HepG2 (cell line): Measurements from ENCODE around the gene SIRT7. TPM values are rescaled to one million over a fixed set of nuclear protein-coding genes. Genes with fewer than 3 reads are reported as not detected.

Source experiments
- CENPX ChIP-seq: sonication (generic); formaldehyde crosslinking; IDR thresholded peaks from 2 replicates; pipeline ENCODE4 v1.9.0; 2021; ENCODE audit warnings: mild to moderate bottlenecking, missing genetic modification reagents, moderate library complexity
- FOXA1 ChIP-seq, 2 experiments: fragments of 450-650 bp in 1 of 2; sonication (generic) in 1 of 2; formaldehyde crosslinking in 1 of 2; IDR thresholded peaks; 2 replicates each; pipeline versions ENCODE4 v1.4.0 to v1.6.1; 2016 to 2020; ENCODE audit warnings: missing genetic modification reagents in 1 of 2
- HDAC2 ChIP-seq: sonication (generic); formaldehyde crosslinking; IDR thresholded peaks from 2 replicates; pipeline ENCODE4 v1.4.0; 2020; ENCODE audit warnings: missing genetic modification reagents
- NAIF1 ChIP-seq: sonication (generic); formaldehyde crosslinking; IDR thresholded peaks from 2 replicates; pipeline ENCODE4 v1.5.0; 2020; ENCODE audit warnings: mild to moderate bottlenecking, missing genetic modification reagents, borderline replicate concordance
- SP2 ChIP-seq: sonication (generic); formaldehyde crosslinking; IDR thresholded peaks from 2 replicates; pipeline ENCODE4 v1.5.1; 2020; ENCODE audit warnings: mild to moderate bottlenecking, missing genetic modification reagents
- STAG1 ChIP-seq: sonication (generic); formaldehyde crosslinking; IDR thresholded peaks from 2 replicates; pipeline ENCODE4 v1.4.0; 2020; ENCODE audit warnings: missing genetic modification reagents
- ZNF292 ChIP-seq: sonication (generic); formaldehyde crosslinking; IDR thresholded peaks from 2 replicates; pipeline ENCODE4 v1.8.1; 2022; ENCODE audit warnings: mild to moderate bottlenecking, low read depth, missing genetic modification reagents, borderline replicate concordance
- ZNF607 ChIP-seq: sonication (generic); formaldehyde crosslinking; IDR thresholded peaks from 2 replicates; pipeline ENCODE4 v1.5.1; 2020; ENCODE audit warnings: missing genetic modification reagents, mild to moderate bottlenecking, borderline replicate concordance
- polyA plus RNA-seq, 8 experiments: library from polyadenylated mRNA; depleted of rRNA in 3 of 8; stranded (reverse) in 7 of 8; unstranded in 1 of 8; fragments of >200 nt; fragmentation: Illumina TruSeq in 4 of 8; extraction: Trizol in 4 of 8; gene quantifications; 2 replicates each; pipeline versions ENCODE4 v1.2.1 to v1.2.3, GENCODE V29; 2011 to 2016; ENCODE audit warnings: low read depth in 4 of 8, missing spikeins in 1 of 8, mixed read lengths in 1 of 8; ENCODE audit not compliant: insufficient read depth in 1 of 8
- total RNA-seq, 5 experiments: library from RNA; depleted of rRNA; stranded (reverse); fragments of >200 nt; fragmentation: Illumina TruSeq; extraction: Trizol; gene quantifications; 2 replicates each; pipeline ENCODE4 v1.2.3, GENCODE V29; 2016; ENCODE audit warnings: low read depth in 1 of 5
- TF ChIP-seq, protein P1 (sequence below): sonication (generic); formaldehyde crosslinking; IDR thresholded peaks from 2 replicates; pipeline ENCODE4 v1.5.0; 2020; ENCODE audit warnings: missing genetic modification reagents
- TF ChIP-seq, protein P2 (sequence below): sonication (generic); formaldehyde crosslinking; conservative IDR thresholded peaks from 2 replicates; pipeline ENCODE4 v1.4.0; 2020; ENCODE audit warnings: mild to moderate bottlenecking, missing genetic modification reagents, moderate library complexity
- TF ChIP-seq, protein P3 (sequence below): sonication (generic); formaldehyde crosslinking; IDR thresholded peaks from 2 replicates; pipeline ENCODE4 v1.4.0; 2020; ENCODE audit warnings: missing genetic modification reagents, borderline replicate concordance
- TF ChIP-seq, protein P4 (sequence below): sonication (generic); formaldehyde crosslinking; IDR thresholded peaks from 2 replicates; pipeline ENCODE4 v1.4.0; 2020; ENCODE audit warnings: mild to moderate bottlenecking, missing genetic modification reagents
- TF ChIP-seq, protein P5 (sequence below): IDR thresholded peaks from 2 replicates; pipeline ENCODE4 v1.6.1; 2016; ENCODE audit warnings: missing compliant biosample characterization, missing genetic modification reagents, borderline replicate concordance
- TF ChIP-seq, protein P6 (sequence below): sonication (generic); formaldehyde crosslinking; IDR thresholded peaks from 2 replicates; pipeline ENCODE4 v1.5.0; 2020; ENCODE audit warnings: missing genetic modification reagents

Gene SIRT7
- total and polyA plus RNA-seq, 2 of the 13 experiments (the other 11 are each of a cell fraction or from before 2014, with no cell fraction given), result 8.3 to 24.8 TPM

DNA sequence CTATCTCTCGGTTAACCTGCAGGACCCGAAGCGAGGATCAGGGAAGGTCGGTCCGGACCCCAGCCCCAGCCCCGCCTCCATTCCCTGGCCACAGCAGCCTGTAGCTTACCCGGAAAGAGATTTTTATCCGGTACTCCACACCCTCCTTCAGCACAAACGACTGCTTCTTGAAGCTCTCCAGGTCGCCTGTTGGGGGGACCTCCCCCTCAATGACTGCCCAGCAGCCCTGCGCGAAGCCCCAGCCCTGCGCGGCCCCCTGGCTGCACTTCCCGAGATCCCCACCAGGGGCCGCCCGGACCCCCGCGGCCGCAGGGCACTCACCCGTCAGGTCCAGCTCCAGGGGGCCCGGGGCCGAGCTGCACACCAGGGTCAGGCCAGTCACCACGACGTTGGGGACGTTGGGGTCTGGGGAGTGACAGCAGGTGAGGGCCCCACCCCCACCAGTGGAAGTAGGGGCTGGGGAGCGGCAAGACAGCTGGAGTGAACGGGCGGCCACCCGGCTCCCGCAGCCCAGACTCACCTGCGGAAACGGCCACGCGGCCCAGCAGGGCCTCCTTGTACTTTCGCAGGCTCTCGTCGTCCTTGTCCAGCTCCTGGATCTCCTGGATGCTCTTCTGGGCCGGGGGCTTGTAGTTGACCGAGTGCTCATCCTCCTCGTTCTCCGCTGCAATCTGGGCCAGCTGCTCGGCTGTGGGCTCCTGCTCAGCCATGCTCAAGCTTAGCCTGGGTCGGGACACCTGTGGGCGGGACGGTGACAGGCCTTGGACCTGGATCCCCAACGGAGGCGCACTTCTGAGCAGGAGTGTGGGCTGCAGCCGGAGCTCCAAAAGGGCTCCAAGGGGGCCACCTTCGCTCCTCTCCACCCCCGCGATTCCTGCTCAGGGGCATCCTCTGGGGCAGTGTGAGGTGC is 48.5 kb downstream of the SIRT7 start (continued):
- TF ChIP-seq, protein P1, sequence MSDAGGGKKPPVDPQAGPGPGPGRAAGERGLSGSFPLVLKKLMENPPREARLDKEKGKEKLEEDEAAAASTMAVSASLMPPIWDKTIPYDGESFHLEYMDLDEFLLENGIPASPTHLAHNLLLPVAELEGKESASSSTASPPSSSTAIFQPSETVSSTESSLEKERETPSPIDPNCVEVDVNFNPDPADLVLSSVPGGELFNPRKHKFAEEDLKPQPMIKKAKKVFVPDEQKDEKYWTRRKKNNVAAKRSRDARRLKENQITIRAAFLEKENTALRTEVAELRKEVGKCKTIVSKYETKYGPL (CRISPR knock-in tag), result no peak
- TF ChIP-seq, protein P2, sequence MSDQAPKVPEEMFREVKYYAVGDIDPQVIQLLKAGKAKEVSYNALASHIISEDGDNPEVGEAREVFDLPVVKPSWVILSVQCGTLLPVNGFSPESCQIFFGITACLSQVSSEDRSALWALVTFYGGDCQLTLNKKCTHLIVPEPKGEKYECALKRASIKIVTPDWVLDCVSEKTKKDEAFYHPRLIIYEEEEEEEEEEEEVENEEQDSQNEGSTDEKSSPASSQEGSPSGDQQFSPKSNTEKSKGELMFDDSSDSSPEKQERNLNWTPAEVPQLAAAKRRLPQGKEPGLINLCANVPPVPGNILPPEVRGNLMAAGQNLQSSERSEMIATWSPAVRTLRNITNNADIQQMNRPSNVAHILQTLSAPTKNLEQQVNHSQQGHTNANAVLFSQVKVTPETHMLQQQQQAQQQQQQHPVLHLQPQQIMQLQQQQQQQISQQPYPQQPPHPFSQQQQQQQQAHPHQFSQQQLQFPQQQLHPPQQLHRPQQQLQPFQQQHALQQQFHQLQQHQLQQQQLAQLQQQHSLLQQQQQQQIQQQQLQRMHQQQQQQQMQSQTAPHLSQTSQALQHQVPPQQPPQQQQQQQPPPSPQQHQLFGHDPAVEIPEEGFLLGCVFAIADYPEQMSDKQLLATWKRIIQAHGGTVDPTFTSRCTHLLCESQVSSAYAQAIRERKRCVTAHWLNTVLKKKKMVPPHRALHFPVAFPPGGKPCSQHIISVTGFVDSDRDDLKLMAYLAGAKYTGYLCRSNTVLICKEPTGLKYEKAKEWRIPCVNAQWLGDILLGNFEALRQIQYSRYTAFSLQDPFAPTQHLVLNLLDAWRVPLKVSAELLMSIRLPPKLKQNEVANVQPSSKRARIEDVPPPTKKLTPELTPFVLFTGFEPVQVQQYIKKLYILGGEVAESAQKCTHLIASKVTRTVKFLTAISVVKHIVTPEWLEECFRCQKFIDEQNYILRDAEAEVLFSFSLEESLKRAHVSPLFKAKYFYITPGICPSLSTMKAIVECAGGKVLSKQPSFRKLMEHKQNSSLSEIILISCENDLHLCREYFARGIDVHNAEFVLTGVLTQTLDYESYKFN (CRISPR knock-in tag), result no peak
- TF ChIP-seq, protein P3, sequence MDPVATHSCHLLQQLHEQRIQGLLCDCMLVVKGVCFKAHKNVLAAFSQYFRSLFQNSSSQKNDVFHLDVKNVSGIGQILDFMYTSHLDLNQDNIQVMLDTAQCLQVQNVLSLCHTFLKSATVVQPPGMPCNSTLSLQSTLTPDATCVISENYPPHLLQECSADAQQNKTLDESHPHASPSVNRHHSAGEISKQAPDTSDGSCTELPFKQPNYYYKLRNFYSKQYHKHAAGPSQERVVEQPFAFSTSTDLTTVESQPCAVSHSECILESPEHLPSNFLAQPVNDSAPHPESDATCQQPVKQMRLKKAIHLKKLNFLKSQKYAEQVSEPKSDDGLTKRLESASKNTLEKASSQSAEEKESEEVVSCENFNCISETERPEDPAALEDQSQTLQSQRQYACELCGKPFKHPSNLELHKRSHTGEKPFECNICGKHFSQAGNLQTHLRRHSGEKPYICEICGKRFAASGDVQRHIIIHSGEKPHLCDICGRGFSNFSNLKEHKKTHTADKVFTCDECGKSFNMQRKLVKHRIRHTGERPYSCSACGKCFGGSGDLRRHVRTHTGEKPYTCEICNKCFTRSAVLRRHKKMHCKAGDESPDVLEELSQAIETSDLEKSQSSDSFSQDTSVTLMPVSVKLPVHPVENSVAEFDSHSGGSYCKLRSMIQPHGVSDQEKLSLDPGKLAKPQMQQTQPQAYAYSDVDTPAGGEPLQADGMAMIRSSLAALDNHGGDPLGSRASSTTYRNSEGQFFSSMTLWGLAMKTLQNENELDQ (CRISPR knock-in tag), result no peak
- TF ChIP-seq FOXA1 (IDR thresholded peaks at IDR 0.05) (no peak), FOXA1 (CRISPR knock-in tag; IDR thresholded peaks at IDR 0.05) (no peak), NAIF1 (CRISPR knock-in tag) (no peak), CENPX (CRISPR knock-in tag) (no peak), HDAC2 (CRISPR knock-in tag) (no peak; the same call in 1 of the 2 replicates), STAG1 (CRISPR knock-in tag) (peak; percentile 69), ZNF607 (CRISPR knock-in tag) (0 out of 2 replicates have a peak, but pooled peaks have one; percentile 84), ZNF292 (CRISPR knock-in tag) (no peak), SP2 (CRISPR knock-in tag) (no peak)
- TF ChIP-seq, protein P4, sequence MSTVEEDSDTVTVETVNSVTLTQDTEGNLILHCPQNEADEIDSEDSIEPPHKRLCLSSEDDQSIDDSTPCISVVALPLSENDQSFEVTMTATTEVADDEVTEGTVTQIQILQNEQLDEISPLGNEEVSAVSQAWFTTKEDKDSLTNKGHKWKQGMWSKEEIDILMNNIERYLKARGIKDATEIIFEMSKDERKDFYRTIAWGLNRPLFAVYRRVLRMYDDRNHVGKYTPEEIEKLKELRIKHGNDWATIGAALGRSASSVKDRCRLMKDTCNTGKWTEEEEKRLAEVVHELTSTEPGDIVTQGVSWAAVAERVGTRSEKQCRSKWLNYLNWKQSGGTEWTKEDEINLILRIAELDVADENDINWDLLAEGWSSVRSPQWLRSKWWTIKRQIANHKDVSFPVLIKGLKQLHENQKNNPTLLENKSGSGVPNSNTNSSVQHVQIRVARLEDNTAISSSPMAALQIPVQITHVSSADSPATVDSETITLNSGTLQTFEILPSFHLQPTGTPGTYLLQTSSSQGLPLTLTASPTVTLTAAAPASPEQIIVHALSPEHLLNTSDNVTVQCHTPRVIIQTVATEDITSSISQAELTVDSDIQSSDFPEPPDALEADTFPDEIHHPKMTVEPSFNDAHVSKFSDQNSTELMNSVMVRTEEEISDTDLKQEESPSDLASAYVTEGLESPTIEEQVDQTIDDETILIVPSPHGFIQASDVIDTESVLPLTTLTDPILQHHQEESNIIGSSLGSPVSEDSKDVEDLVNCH (CRISPR knock-in tag), result no peak
- TF ChIP-seq, protein P5, sequence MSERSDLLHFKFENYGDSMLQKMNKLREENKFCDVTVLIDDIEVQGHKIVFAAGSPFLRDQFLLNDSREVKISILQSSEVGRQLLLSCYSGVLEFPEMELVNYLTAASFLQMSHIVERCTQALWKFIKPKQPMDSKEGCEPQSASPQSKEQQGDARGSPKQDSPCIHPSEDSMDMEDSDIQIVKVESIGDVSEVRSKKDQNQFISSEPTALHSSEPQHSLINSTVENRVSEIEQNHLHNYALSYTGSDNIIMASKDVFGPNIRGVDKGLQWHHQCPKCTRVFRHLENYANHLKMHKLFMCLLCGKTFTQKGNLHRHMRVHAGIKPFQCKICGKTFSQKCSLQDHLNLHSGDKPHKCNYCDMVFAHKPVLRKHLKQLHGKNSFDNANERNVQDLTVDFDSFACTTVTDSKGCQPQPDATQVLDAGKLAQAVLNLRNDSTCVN (CRISPR knock-in tag), result no peak
- TF ChIP-seq, protein P6, sequence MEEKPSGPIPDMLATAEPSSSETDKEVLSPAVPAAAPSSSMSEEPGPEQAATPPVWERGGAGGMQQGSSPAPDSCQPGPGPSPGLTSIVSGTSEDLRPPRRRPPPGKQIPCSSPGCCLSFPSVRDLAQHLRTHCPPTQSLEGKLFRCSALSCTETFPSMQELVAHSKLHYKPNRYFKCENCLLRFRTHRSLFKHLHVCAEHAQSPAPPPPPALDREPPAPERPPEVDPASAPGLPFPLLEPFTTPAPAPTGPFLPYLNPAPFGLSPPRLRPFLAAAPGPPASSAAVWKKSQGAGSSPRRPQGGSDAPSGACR, result 0 out of 2 replicates have a peak, but pooled peaks have one; percentile 3
